Gastroesophageal sphincter (tissue), 4 donors: Measurements from ENCODE around the gene OMP. TPM values are rescaled to one million over a fixed set of nuclear protein-coding genes. Genes with fewer than 3 reads are reported as not detected.
"Not testable (repeated sequence)": the region's sequence is repeated elsewhere in the genome, so short reads cannot be mapped to it uniquely, and the experiment has no call there.

Source experiments
- ATAC-seq: fragments of 150-250 bp; one replicate; pipeline ENCODE4 v1.9.1; 2016; ENCODE audit warnings: mild to moderate bottlenecking, moderate library complexity
- H3K27ac ChIP-seq, 4 donors: fragments of 200-600 bp; sonication (generic) in 3 of 4; 1 replicate in 3 of 4; 2 replicates in 1 of 4; pipeline ENCODE4 v1.5.1; 2016 to 2019
- H3K27me3 ChIP-seq: fragments of 200-600 bp; sonication (generic); one replicate; pipeline ENCODE4 v1.5.1; 2019
- H3K36me3 ChIP-seq, 2 donors: fragments of 200-600 bp; sonication (generic); one replicate each; pipeline ENCODE4 v1.5.1; 2019; ENCODE audit warnings: control low read depth in 1 of 2
- H3K4me1 ChIP-seq, 3 donors: fragments of 200-600 bp; sonication (generic); 1 replicate in 2 of 3; 2 replicates in 1 of 3; pipeline ENCODE4 v1.5.1; 2016 to 2019; ENCODE audit warnings: control low read depth in 2 of 3
- H3K4me3 ChIP-seq, 2 donors: fragments of 200-600 bp; sonication (generic); one replicate each; pipeline ENCODE4 v1.5.1; 2019; ENCODE audit warnings: mild to moderate bottlenecking in 1 of 2, moderate library complexity in 1 of 2
- H3K9me3 ChIP-seq, 3 donors: fragments of 200-600 bp; sonication (generic); one replicate each; pipeline ENCODE4 v1.5.1; 2017 to 2019; ENCODE audit warnings: control low read depth in 2 of 3
- CTCF ChIP-seq, 4 experiments: fragments of 200-600 bp in 2 of 4; fragments of 450-650 bp in 2 of 4; sonication (generic) in 1 of 4; IDR thresholded peaks; one replicate each; pipeline ENCODE4 v1.5.1; 2017 to 2019; ENCODE audit warnings: antibody characterized with exemption in 4 of 4, mild to moderate bottlenecking in 2 of 4, moderate library complexity in 2 of 4
- EP300 ChIP-seq: sonication (generic); formaldehyde crosslinking; IDR thresholded peaks from one replicate; pipeline ENCODE4 v1.6.1; 2017; ENCODE audit warnings: antibody characterized with exemption, mild to moderate bottlenecking
- POLR2A ChIP-seq, 2 donors: fragments of 450-650 bp; IDR thresholded peaks; one replicate each; pipeline ENCODE4 v1.6.1; 2017; ENCODE audit warnings: antibody characterized with exemption in 2 of 2, mild to moderate bottlenecking in 2 of 2, moderate library complexity in 1 of 2
- POLR2AphosphoS5 ChIP-seq: sonication (generic); formaldehyde crosslinking; IDR thresholded peaks from one replicate; pipeline ENCODE4 v1.6.1; 2017; ENCODE audit warnings: antibody characterized with exemption
- WGBS, 2 donors: methylation state at CpG; one replicate each; pipeline ENCODE4 v1.1.5; 2018; ENCODE audit warnings: low coverage in 1 of 2; 5-methylcytosine and 5-hydroxymethylcytosine counted together
- total RNA-seq, 4 donors: library from RNA; depleted of rRNA; stranded (reverse); fragments of >200 nt; gene quantifications; one replicate each; pipeline ENCODE4 v1.1.0, GENCODE V29; 2016

The OMP gene
- total RNA-seq, 4 donors from 2014 or later: not detected

- TF ChIP-seq CTCF (IDR thresholded peaks at IDR 0.05) (no peak), EP300 (no peak), POLR2A (IDR thresholded peaks at IDR 0.05) (no peak), POLR2AphosphoS5 (no peak)
These were observed 42.4 kb upstream of the OMP start for GRCh38 chr11:77060234-77060633.

GRCh38 chr11:77061258-77061657 is 41.4 kb upstream of the OMP start:
- not testable (repeated sequence) for ATAC-seq, H3K27me3 ChIP-seq, H3K27ac ChIP-seq, H3K36me3 ChIP-seq, H3K4me1 ChIP-seq, H3K4me3 ChIP-seq
- 80 to 100% methylated on average over 1 to 4 of the region's 4 CpGs for WGBS, 2 donors
- H3K9me3 ChIP-seq: peaks cover 0 to 13% (median 2%) of the 10 kb centered on the region in 3 donors

More at GRCh38 chr11:77060234-77060633, 42.4 kb upstream of the OMP start:
- Histone ChIP-seq H3K27me3 (peaks cover 9% of the 10 kb centered on the region), H3K4me1 (no peaks in the 10 kb centered on the region), H3K9me3 (peaks cover 0 to 21% (median 2%) of the 10 kb centered on the region in 3 donors), H3K27ac (no peak overlapping the region), H3K4me3 (no peak overlapping the region), H3K36me3 (no peaks in the 10 kb centered on the region)
- WGBS, 2 donors: 74 to 86% methylated on average over 3 to 4 of the region's 4 CpGs
- no peak for ATAC-seq

- H3K36me3 ChIP-seq: no peaks in the 10 kb centered on the region
- peaks cover 0 to 19% (median 3%) of the 10 kb centered on the region in 3 donors for H3K4me1 ChIP-seq
- H3K9me3 ChIP-seq: no peaks in the 10 kb centered on the region
- TF ChIP-seq EP300 (no peak), POLR2A (IDR thresholded peaks at IDR 0.05) (no peak), POLR2AphosphoS5 (no peak), CTCF (IDR thresholded peaks at IDR 0.05) (no peak)
- no peak for ATAC-seq
- no peak overlapping the region for H3K4me3 ChIP-seq
- no peaks in the 10 kb centered on the region for H3K27me3 ChIP-seq
- no peak overlapping the region for H3K27ac ChIP-seq
These were observed 39.7 kb upstream of the OMP start for GRCh38 chr11:77062924-77063323.

GRCh38 chr11:77063407-77063806 is 39.2 kb upstream of the OMP start:
- 100% methylated on average over 1 of the region's 1 CpG; no CpG with 5 or more reads in 1 of the 2 donors for WGBS, 2 donors
- Histone ChIP-seq H3K27me3 (no peaks in the 10 kb centered on the region), H3K27ac (no peak overlapping the region), H3K4me3 (no peak overlapping the region), H3K9me3 (no peaks in the 10 kb centered on the region), H3K4me1 (peaks cover 0 to 24% (median 4%) of the 10 kb centered on the region in 3 donors), H3K36me3 (no peaks in the 10 kb centered on the region)
- ATAC-seq: no peak
- no peak for TF ChIP-seq POLR2A (IDR thresholded peaks at IDR 0.05)
- no peak for TF ChIP-seq CTCF (IDR thresholded peaks at IDR 0.05)
- TF ChIP-seq EP300: no peak
- TF ChIP-seq POLR2AphosphoS5: no peak

GRCh38 chr11:77063861-77064260 is 38.8 kb upstream of the OMP start:
- no peak for TF ChIP-seq EP300
- no peak for TF ChIP-seq POLR2AphosphoS5
- no peak for TF ChIP-seq POLR2A (IDR thresholded peaks at IDR 0.05)
- no peak for TF ChIP-seq CTCF (IDR thresholded peaks at IDR 0.05)
- Histone ChIP-seq H3K4me1 (peaks cover 0 to 28% (median 6%) of the 10 kb centered on the region in 3 donors), H3K27ac (no peak overlapping the region), H3K9me3 (no peaks in the 10 kb centered on the region), H3K36me3 (no peaks in the 10 kb centered on the region), H3K4me3 (no peak overlapping the region), H3K27me3 (no peaks in the 10 kb centered on the region)
- no peak for ATAC-seq
- WGBS, 2 donors: 83% methylated on average over 1 of the region's 4 CpGs; no CpG with 5 or more reads in 1 of the 2 donors
